ENCODE data around the gene NAV2.

NAV2 gene

GRCh38 chr11:19785265-19785664 is 72.6 kb downstream of the NAV2 start:
- no peak for DNase-seq

GRCh38 chr11:19786644-19787043 is 74.0 kb downstream of the NAV2 start:
- no peak for DNase-seq

DNA sequence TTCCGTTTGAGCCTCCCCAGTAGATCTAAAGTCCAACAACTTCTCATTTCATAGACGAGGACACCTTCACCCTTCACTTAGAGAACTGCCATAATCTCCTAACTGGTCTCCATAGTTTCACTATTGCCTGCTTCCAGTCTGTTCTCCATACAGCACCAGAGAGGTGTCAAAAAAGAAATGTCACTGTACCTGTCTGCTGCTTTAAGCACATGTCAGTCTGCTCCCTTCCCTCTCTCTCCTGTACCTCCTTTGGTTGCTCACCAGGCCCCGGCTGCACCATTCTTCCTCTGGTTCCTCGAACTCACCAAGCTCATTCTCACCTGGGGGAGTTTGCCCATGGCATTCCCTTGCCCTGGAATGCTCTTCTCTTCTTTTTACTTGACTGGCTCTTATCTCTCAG is 75.8 kb downstream of the NAV2 start:
- DNase-seq = no peak

- no peak for DNase-seq
Observed at GRCh38 chr11:19789245-19789644, 76.6 kb downstream of the NAV2 start.

DNA sequence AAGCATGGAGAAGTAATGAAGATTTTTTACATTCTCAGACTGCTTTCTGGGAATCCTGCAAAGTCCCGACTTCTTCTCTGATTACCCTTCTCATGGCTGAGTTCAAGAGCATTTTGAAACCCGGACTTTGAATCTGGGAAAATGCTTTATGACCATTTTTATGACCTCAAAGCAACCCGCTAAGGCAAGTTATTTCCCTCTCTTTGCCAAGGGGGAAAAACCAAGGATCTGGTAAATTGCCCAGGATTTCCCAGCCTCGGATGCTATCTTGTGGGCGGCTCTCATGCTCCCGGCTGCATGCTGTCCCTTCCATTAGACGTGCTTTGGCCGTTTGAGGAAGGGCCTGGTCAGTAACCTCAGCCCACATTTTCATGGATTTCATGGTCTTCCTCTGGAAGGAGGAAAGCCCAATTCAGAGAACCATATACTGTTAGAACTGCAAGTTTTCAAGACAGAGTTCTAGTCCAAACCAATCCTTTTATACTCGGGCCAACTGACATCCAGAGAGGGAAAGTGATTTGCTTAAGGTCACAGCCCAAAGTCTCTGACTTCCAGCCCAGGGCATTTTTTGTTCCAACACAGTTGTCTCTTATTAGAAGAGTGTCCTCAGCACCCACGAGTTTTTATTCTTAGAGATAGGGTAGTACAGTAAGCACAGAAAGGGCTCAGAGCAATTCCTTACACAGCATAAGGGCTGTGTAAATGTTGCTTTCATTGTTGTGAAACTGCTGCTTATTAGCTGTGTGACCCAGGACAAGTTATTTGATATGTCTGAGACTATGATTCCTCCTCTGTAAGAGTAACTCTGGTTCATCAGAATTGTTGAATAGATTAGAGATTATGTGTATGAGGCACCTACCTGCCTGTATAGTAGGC is 77.4 kb downstream of the NAV2 start:
- DNase-seq = no peak

- DNase-seq = no peak
Observed at GRCh38 chr11:19790831-19791552, 78.4 kb downstream of the NAV2 start.

- DNase-seq = no peak
Observed at GRCh38 chr11:19792510-19792909, 79.9 kb downstream of the NAV2 start.

DNA sequence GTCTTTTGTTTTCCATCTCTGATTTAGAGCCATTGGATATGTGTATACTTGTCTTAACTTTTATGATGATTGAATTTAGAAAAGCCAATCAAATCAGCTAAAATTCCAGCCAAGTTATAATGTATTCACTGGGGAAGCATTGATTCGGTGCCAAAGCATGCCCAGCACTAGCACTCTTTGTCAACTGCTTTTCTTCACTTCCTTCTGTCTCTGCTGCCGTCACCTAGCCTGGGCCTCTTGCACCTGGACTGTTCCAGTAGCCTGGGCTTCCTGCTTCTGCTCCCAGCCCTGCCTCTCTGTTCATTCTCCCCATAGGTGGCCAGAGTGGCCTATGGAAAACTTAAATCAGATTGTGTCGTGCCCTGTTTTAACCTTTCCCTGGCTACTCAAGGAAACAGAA is 80.7 kb downstream of the NAV2 start:
- no peak for DNase-seq

DNA sequence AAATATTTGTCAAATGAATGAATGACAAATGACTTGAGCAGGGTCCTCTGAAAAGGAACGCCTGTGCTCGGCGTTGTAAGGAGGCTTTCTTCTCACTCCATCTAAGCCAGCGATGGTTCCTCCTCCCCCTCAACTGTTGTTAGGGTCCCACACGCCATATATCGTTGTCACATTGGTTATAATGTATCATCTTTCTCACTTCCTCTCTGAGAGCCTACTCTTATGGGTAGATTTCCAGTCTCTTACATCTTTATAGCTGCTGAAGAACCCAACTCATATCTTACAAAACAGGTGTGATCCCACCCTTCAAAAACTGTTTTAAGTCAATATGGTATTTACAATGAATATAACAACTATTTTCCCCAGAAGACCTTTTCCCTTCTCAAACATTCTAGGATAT is 81.5 kb downstream of the NAV2 start:
- no peak for DNase-seq

DNA sequence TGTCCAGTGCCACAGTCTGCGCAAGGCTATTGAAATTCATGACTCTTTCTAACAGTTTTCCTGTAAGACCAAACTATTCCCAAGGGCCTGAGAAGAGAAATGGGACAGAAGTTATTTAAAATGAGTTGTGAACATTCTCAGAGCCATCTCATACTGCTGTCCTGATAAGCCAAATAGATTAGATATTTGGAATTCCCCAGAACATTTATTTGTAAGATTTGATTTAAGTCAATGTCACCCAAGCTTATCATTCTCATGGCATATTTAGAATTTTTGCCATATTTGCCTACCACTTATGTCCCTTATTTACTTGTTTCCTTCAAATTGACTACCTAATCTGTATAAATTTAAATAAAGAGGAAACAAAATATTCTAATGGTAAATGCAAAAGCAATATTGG is 82.4 kb downstream of the NAV2 start:
- no peak for DNase-seq

- DNase-seq = no peak
Observed at GRCh38 chr11:19800162-19800561, 87.5 kb downstream of the NAV2 start.

DNA sequence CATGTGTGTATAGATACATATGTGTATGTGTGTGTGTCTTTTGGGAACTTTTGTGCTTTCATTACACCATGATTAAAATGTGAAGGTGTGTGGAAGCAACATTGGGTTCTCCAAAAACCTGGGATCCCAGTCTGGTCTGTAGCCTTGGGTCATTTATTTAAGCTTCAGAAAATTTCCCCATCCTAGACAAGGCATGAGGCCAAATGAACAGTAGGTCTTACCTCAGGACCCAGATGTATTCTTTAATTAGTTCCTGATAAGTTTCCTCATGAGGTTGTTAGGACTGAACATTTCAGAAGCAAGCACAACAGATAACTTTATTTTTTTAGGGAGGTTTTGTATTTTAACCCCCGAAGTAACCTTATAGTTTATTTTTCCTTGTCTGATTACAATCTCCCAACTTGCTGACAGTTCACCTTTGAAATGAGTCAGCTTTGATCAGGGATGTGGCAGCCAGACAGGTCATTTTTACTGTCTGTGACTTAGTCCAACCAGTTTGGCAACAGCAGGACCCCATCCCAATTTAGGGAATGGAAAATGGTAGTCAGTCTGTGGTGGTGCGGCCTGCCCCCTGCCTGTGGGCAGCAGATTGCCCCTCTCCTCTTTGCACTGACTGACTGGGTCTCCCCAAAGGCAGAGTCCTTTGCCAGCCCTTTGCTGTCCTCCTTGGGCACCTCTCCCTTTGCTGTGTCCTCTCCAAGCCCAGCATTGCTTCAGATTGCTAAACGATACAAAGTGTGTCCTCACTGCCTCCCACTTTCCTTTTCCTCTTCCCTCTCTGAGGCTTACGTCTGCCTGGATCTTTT is 88.3 kb downstream of the NAV2 start:
- no peak for DNase-seq

- no peak for DNase-seq
Observed at GRCh38 chr11:19802773-19803293, 90.2 kb downstream of the NAV2 start.

DNA sequence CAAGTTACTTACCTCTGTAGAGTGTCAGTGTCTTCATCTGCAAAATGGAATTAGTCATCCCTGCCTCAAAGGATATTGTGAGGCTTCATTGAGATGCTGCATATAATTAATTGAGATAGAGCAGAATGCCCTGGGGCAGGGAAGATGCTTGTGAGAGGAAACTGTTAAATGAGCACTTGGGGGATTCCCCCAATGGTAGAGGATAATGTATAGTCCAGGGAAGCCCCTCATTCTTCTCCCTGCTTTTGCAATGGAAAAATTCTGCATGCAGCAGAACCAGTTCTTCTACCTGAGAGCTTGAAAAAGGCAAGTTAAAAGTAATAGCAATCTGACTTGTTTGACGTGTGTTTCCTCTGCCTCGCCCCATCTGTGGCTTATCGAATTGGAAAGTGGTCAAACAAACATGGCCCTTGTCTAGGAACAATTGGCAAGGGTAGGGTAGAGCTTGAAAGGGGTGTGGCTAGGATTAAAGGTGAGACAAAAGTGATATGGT is 90.9 kb downstream of the NAV2 start:
- DNase-seq = no peak

DNA sequence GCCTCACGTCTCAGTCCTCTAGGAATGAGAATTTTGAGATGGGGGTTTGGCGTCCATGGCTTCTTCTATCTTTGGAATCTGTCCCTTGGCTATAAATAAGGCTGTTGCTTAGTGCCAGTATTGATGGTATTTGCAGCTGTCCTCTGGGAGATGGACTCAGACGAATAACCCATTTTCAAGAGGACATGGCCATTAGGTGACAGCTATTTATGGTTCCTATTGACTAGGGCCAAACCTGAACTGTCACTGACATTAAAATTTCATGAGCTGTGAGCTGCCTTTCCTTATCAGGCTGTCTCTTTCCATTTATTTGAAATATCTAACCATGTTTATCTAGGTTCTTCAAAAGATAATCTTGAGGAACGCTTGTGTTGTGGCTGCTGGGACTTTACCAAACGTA is 92.7 kb downstream of the NAV2 start:
- no peak for DNase-seq

DNA sequence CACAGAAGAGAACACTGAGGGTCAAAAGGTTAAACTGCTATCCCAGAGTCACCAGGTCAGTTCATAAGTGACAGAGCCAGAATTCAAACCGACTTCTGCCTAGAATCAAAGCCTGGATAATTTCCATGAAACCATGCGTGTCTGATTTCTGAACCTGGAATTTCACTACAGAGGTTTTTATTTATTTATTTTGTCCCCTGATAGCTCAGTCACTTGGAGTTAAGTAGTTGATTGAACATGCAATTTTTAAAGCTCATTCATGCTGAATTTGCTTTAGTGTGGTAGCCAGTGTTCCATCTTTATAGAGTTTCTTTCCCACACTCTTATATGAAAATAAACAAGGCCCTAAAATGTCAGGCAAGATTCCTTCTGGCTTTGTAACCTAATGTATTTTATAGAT is 93.2 kb downstream of the NAV2 start:
- DNase-seq = no peak

DNA sequence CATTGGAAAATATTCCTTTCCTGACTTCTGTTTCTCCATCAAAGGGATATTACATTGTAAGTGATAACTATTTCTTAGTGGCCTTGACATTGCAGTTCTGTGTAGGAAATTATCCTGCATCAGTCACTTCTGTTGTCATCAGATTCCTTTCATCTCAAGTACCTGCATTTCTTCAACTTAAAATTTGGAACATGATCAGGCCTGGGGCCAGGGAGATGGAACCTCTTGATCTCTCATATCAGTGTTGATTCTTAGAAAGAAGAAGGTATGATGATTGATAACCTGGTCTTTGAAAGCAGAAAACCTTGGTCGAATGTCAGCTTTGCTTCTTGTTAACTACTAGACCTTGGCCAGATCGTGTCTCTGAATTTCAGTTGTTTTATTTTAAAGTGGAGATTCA is 93.6 kb downstream of the NAV2 start:
- DNase-seq = no peak

GRCh38 chr11:19808076-19808911 is 95.7 kb downstream of the NAV2 start:
- no peak for DNase-seq

DNA sequence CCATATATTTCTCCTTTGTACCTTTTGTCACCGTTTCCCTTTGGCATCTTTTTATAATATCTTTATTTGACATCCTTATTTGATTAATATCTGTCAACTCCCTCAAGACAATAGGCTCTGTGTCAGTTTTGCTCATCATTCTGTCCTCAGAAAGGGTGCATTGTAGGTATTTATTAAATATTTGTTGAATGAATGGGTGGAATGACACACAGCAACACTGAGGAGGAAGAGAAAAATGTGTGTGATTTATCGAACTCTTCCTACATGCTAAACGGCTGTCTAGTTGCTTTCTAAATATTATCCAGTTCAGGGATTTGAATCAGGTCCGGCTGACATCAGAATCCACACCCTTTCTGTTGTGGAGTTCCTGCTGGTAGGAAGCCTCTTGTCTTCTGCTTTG is 98.2 kb downstream of the NAV2 start:
- no peak for DNase-seq

GRCh38 chr11:19811380-19811779 is 98.7 kb downstream of the NAV2 start:
- DNase-seq = no peak

DNA sequence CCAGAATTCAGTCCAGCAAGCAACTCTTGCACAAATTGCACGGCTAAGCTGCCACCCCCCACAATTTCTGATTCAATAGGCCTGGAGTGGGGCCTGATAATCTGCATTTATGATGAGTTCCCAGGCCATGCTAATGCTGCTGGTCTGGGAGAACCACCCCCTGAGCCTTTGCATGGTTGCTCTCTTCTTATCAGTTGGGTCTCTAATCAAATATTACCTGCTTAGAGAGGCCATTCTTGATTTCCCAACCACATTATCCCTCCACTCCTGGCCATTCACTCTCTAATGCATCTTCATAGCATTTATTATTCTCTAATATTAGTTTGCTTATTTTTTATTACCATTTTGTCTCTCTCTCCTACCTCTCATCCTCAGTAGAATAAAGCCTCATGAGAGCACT is 99.5 kb downstream of the NAV2 start:
- DNase-seq = no peak

DNA sequence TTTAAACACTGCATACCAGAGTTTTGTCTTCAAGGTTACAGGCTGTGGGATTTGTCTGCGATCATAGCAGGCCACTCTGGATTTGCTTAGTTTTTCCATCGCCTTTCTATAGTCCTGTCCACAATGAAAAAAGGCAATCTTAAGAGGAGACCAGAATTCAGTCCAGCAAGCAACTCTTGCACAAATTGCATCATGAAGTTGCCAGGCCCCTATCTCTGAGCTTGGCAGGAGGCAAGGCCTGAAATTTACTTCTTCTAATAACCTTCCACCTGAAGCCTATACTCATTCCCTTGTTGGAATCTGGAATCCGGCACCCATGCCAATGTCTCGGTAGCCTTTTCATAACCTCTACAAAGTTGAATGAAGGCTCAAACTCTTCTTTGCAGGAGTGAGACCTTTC is 100.1 kb downstream of the NAV2 start:
- no peak for DNase-seq
